ENCODE measurements around the gene CDC5L. TPM values are rescaled to one million over a fixed set of nuclear protein-coding genes. Genes with fewer than 3 reads are reported as not detected.

The CDC5L gene
- total and polyA plus RNA-seq, 3 donors from 2014 or later, result 19.7 to 20.5 (median 20.3) TPM

- peak; percentile 6 for DNase-seq
- intact Hi-C loops (cut with DNase I; ENCODE audit: low total_unique reads), result no loop called here
- Histone ChIP-seq H3K9me3 (no peaks in the 10 kb centered on the region), H3K4me1 (peaks cover 12% of the 10 kb centered on the region), H3K4me3 (no peak overlapping the region), H3K27ac (no peak overlapping the region), H3K36me3 (ENCODE audit: low read depth, missing control alignments) (no peaks in the 10 kb centered on the region), H3K27me3 (no peaks in the 10 kb centered on the region)
- WGBS, 2 donors, result 90 to 95% methylated on average over 18 to 19 of the region's 19 CpGs
- TF ChIP-seq CTCF (IDR thresholded peaks at IDR 0.05) (no peak), POLR2A (IDR thresholded peaks at IDR 0.05) (no peak)
Observed at GRCh38 chr6:44473393-44474189, 86.1 kb downstream of the CDC5L start.

- intact Hi-C loops (cut with DNase I; ENCODE audit: low total_unique reads), result no loop called here
- 88 to 92% methylated on average over 9 of the region's 9 CpGs for WGBS, 2 donors
- DNase-seq, result no peak
- Histone ChIP-seq H3K4me1 (peaks cover 12% of the 10 kb centered on the region), H3K9me3 (no peaks in the 10 kb centered on the region), H3K4me3 (no peak overlapping the region), H3K27ac (no peak overlapping the region), H3K36me3 (ENCODE audit: low read depth, missing control alignments) (no peaks in the 10 kb centered on the region), H3K27me3 (no peaks in the 10 kb centered on the region)
- TF ChIP-seq POLR2A (IDR thresholded peaks at IDR 0.05) (no peak), CTCF (IDR thresholded peaks at IDR 0.05) (no peak)
Observed at GRCh38 chr6:44474190-44474631, 86.7 kb downstream of the CDC5L start.

GRCh38 chr6:44474643-44475042 lies 87.1 kb downstream of the CDC5L start:
- Histone ChIP-seq H3K9me3 (no peaks in the 10 kb centered on the region), H3K36me3 (ENCODE audit: low read depth, missing control alignments) (no peaks in the 10 kb centered on the region), H3K4me3 (no peak overlapping the region), H3K27me3 (no peaks in the 10 kb centered on the region), H3K4me1 (peaks cover 12% of the 10 kb centered on the region), H3K27ac (no peak overlapping the region)
- no peak for TF ChIP-seq CTCF (IDR thresholded peaks at IDR 0.05)
- no peak for TF ChIP-seq POLR2A (IDR thresholded peaks at IDR 0.05)
- no peak for DNase-seq
- 63 to 70% methylated on average over 1 of the region's 1 CpG for WGBS, 2 donors
- intact Hi-C loops (cut with DNase I; ENCODE audit: low total_unique reads), result no loop called here

- 18 to 62% methylated on average over 1 to 6 of the region's 6 CpGs for WGBS, 2 donors
- no peak for DNase-seq
- Histone ChIP-seq H3K4me1 (peaks cover 10% of the 10 kb centered on the region), H3K9me3 (no peaks in the 10 kb centered on the region), H3K36me3 (ENCODE audit: low read depth, missing control alignments) (no peaks in the 10 kb centered on the region), H3K27ac (no peak overlapping the region), H3K27me3 (no peaks in the 10 kb centered on the region), H3K4me3 (no peak overlapping the region)
- intact Hi-C loops (cut with DNase I; ENCODE audit: low total_unique reads), result no loop called here
- TF ChIP-seq POLR2A (IDR thresholded peaks at IDR 0.05) (no peak), CTCF (IDR thresholded peaks at IDR 0.05) (no peak)
Observed at GRCh38 chr6:44475417-44475778, 87.9 kb downstream of the CDC5L start.
